Body of pancreas (tissue), 4 donors: ENCODE results near the gene TSHZ3.

Experiments
- CTCF ChIP-seq, 7 experiments: fragments of 450-650 bp in 4 of 7; fragments of 200-600 bp in 3 of 7; sonication (generic) in 3 of 7; IDR thresholded peaks; one replicate each; pipeline ENCODE4 v1.5.1; 2016 to 2019; ENCODE audit warnings: antibody characterized with exemption in 7 of 7
- POLR2A ChIP-seq, 3 donors: fragments of 450-650 bp; IDR thresholded peaks; one replicate each; pipeline ENCODE4 v1.6.1; 2016; ENCODE audit warnings: antibody characterized with exemption in 3 of 3, mild to moderate bottlenecking in 2 of 3

- TF ChIP-seq POLR2A (IDR thresholded peaks at IDR 0.05), result no peak
- TF ChIP-seq CTCF (IDR thresholded peaks at IDR 0.05), result no peak
These were observed 15.7 kb upstream of the TSHZ3 start for GRCh38 chr19:31364963-31365362.
